Germinal center (tissue), 1 donor: ENCODE data around the gene UBE2M.

Experiments used
- DNase-seq: peaks from one replicate; pipeline ENCODE4 v3.0.0; 2012; ENCODE audit warnings: mixed read lengths, low spot score

Gene UBE2M

DNA sequence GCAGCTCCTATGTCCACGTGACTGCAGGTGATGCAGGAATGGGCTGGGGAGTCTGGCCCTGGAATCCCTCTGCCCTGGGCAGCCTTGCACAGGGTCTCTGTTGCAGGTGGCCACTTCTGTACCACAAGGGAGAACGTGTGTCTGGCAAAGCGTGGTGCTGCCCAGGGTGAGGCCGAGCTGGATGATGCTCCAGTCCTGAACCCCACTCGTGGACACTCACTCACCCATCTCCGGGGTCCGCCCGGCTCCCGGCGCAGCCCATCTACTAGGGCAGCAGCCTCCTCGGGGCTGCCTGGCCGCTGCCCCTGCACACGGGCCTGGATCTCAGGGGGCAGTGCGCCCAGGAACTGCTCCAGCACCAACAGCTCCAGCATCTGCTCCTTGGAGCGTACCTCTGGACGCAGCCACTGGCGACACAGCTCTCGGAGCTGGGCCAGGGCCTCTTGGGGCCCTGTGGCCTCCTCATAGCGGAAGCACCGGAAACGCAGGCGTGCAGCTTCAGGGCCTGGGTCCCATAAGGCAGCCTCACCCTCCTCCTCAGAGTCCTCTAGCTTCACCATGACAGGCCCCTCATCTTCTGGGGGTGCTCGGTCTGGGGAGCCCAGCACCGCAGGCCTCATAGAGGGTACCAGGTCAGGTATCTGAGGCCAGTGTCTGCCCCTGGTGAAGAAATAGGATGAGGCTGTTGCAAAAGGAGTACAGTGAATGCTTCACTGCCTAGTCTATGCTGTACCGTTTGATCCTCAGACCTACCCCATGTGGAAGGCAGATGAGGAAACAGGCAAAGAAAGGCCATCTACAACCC is 12.6 kb upstream of the UBE2M start:
- DNase-seq = no peak

DNA sequence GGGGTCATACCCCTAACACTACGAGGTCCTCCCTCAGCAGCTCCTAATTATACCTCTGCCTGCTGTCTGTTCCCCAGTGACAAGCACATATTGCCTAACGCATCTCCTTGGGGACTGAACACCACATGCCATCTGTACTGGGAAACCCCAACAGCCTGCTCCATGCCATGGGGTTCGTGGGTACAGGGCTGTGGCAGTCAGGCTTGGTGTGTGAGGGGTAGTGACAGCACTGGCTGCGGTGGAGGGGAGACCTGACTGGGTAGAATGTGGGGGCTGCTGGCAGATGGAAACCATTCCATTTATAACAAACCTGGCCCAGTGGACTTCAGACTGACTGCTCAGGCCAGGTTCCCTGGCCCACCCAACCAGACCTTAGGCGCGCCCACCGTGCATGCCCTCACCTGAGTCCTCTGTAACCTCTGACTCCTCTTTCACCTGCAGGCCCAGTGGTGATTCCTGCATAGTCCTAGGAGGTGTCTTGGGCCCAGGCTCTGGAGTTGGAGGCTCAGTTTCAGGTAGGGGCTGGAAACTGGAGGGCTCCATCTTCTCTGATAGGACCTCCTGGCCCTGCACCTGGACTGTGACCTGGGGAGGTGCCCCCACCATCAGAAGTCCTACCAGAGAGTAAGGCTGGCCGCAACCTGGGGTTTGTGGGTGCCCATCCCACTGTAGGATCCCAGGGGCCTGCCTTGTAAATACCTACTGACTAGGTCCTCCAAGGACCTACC is 11.7 kb upstream of the UBE2M start:
- DNase-seq = no peak

DNA sequence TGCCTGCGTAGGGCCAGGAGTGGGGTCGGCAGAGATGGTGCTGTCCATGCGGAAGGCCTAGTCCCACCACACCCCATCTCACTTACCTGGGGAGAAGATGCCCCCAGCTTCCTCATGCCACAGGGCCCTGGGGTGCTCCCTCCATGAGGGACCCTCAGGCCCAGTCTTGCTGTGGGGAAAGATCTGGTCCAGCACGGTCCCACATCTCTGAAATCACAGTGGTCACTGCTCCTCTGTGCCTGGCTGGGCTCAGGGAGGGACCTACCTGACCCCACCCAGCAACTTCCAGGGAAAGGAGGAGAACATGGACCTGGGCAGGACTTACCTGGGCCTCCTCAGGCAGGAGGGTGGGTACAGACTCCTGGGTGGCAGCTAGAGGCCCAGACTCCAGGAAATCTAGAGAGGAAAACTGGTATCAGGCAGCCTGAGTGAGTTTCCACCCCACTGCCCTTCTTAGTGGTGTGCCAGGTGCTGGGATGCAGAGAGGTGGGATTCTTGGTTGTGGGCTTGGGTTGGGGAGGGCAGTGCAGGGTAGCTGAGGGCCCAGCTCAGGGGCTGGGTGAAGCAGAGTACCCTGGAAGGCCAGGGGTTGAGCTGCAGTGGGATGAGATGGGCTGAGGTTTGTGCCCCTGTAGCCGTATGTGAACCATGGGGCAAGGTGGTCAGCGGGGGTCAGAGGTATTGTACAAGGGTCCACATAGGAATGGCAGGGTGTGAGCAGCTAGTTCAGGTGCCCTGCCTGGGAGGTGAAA is 11.0 kb upstream of the UBE2M start:
- no peak for DNase-seq

DNA sequence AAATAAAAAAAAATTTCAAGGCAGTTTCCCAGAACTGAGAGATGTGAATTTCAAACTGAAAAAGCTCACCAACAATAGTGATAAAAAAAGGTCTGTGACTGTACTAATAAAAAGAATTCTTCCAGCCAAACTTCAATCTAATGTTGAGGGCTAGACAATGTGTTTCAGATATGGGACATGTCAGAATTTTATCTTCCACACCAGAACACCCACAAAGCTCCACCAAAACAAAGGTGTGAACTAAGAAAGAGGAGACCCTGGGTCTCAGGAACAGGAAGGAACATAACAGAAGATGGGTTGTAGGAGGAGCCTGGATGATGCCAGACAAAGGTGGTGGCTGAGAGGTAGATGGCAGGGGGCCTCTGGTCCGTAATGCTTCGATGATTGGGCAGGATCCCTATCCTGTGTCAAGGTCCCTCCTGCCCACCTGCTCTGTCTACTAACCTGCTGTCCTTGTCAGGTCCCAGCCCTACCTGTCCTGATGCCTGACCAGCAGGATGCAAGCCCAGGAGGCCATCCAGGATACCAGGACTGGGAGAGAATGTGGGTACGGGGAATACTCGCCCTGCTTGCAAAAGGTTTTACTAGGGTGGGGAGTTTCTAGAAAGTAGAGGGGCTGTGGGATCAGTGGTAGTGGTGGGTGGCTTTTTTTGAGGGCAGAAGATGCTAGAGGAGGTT is 10.2 kb upstream of the UBE2M start:
- no peak for DNase-seq

DNA sequence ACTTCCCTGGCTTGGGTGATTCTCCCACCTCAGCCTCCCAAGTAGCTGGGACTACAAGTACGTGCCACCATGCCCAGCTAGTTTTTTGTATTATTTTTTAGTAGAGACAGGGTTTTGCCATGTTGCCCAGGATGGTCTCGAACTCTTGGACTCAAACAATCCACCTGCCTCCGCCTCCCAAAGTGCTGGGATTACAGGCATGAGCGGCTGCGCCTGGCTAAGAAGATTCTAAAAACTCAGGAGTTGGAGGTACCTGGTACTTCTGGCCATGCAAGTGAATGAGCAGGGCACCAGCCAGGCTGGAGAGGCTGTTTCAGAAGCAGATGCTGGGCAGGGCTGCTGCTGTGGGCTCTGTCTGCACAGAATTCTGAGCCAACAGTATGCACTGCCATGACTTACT is 8.6 kb upstream of the UBE2M start:
- no peak for DNase-seq

DNA sequence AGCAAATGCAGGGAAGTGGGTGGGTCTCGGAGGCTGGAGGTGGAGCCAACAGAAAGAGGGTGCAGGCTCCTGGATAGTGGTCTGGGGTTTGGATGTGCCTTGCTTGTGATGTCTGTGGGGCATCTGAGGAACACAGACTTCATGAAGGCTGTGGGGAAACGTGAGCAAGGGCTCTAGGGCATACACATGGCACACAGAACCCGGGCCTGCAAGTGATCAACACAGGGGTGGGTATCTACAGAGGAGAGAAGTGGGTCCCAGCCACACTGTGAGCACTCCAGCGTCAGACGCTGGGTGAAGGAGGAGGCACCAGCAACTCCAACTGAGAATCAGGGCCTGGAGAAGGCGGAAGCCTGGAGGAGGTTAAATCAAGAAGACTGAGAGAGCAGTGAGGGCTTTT is 5.4 kb upstream of the UBE2M start:
- DNase-seq = no peak

DNA sequence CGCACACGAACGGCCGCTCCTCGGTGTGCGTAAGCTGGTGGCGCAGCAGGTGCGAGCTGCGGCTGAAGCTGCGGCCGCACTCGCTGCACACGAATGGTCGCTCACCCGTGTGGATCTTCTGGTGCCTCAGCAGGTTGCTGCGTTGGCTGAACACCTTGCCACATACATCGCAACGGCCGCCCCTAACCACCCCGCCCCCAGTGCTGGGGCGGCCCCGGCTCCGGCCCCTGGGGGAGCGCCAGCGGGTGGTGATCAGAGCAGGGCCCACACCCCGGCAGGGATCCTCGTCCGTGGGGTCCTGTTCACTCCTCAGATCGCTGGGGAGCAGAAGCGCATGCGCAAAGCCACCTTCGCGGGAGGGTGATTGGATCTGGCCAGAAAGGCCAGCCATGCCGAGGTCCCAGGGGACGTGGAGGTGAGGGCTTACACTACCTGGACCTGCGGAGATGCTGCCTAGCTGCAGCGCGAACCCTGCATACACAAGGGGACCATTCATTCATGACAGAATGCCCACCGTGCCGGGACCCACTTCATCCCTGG is 4.7 kb upstream of the UBE2M start:
- DNase-seq = peak; percentile 69

DNA sequence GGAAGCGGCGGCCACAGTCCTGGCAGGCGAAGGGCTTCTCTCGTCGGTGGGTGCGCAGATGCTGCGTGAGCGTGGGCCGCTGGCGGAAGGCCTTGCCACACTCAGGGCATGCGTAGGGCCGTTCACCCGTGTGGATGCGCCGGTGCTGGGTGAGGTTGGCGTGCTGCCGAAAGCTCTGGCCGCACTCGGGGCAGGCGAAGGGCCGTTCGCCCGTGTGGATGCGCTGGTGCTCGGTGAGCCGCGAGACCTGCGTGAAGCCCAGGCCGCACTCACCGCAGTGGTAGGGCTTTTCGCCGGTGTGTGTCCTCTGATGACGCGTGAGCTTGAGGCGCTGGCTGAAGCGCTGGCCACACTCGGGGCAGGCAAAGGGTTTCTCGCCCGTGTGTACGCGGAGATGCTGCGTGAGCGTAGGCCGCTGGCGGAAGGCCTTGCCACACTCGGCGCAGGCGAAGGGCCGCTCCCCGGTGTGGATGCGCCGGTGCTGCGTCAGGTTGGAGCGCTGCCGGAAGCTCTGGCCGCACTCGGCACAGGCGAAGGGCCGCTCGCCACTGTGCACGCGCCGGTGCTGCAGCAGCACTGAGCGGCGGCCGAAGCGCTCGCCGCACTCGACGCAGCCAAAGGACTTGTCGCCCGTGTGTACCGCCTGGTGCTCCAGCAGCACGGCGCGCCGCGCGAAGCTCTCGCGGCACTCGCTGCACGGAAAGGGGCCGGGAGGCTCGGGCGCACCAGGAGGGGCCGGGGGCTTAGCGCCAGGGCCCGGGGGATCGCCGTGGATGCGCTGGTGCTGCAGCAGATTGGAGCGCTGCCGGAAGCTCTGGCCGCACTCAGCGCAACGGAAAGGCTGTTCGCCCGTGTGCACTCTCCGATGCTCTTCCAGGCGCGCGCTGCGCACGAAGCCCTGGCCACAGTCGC is 4.0 kb upstream of the UBE2M start:
- no peak for DNase-seq

DNA sequence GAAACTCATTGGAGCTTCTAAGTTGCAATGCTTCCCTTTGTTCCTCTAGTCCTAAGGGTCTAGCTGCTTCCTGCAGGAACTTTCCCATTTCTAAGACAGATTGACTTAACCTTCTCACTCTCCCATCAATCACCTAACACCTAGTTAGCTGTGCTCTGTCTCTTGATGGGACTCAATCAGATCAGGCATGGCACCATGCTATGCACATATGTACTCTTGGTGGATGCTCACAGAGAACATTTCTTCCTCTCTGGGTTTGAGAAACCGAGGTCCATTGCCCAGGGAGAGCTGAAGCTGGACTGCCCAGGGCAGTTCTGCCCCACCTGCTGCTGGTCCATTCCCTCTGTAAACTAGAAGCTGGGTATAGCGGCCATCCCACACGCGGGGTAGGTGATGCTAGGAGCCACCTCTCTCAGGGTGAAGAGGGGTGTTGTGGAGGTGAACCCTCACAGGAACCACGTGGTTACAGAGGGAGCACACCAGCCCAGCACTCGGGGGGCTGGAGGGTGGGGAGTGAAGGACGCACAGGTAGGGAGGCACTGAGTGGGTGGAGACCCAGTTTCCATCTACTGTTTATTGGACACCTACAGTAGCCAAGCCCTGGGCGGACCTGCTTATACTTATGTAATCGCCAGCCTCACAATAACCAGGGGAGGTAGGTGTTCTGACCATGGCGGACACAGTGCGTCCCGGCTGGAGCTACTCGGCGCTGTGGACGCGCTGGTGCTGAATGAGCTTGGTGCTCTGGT is 3.1 kb upstream of the UBE2M start:
- DNase-seq = no peak

DNA sequence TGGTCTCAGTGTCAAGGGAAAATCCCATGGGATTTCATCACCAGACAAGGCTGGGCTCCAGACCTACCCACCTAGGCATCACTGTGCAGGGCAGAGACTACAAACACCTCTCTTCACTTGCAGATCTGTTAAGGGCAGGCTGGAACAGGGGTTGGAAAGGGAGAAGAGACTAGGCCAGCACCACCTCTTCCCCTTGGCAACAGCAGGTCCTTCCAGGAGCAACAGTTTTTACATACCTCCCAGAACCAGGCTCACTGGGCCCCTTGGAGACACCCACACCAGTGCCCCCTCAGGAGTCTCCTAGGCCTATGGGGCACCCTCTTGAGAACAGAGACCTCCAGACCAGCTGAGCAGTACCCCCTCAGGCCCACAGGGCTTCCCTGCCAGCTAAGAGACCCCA is 2.5 kb upstream of the UBE2M start:
- no peak for DNase-seq

DNA sequence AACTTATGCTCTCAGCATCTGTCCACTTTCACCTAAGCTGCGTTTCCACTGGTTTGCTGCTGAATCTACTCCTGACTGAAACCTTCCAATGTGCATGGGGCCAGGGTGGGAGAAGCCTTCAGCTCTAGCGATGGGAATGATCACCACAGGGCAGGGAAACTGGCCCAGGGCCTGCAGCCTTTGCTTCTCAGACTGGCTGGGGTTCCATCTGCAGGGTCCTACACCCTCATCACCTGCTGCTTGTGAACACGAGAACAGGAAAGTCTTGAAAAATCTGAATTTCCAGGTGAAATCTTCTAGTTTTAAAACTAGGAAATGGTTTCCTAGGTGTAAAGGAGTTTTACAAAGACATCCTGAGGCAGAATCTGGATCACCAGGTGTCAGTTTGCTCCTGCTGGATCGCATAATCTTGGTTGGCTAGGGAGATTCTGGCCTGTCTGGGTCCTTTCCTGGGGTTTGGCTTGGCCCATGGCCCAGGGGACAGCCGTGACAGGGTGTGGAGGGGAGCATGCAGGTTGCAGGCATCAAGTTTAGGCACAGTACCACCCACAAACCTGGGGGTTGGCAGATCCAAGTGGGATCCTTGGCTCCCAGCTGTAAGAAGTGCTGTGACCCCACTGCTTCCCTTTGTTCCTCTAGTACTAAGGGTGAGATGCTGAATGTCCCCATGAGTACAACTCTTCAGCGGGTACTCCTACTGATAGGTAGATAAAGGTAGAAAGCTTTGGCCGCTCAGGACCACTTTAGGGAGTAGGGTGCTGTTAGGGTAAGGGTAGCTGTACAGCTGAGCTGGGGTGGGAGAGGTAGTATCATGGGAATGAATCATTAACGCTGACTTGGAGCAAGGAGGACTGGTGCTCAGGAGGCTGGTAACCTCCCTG is 1.8 kb upstream of the UBE2M start:
- DNase-seq = no peak

DNA sequence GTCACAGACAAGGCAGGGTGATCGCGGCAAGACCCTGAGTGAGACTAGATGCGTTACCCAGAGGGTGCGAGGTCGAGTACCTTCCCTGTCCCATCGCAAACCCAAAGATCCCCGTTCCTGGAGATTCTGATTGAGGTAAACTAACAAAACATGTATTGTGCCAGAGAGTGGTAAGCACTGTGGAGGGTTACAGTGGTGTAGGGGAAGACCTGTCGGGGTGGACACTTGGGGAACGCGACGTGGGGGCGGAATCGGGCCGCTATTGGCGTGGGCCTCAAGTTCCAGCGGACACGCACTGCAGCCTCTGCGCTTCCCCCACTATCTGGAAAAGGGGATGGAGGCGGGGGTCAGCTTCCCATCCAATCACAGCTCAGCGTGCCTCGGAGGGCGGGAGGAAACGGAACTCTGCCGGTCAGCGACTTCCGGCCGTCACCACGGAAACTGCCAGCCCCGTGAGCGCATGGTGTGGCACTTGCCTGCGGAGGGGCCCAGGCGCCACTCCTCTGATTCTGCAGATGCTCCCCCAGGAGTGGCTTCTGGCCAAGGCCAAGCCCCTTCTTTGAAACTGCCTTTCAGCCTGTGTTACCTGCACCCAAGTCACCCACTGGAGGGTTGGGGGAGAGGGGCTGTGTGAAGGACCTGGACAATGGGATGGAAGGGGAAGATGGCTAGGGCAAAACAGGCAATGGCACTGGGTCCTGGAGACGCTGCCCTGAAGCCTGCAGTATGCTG is 1.0 kb upstream of the UBE2M start:
- DNase-seq = peak; percentile 77

DNA sequence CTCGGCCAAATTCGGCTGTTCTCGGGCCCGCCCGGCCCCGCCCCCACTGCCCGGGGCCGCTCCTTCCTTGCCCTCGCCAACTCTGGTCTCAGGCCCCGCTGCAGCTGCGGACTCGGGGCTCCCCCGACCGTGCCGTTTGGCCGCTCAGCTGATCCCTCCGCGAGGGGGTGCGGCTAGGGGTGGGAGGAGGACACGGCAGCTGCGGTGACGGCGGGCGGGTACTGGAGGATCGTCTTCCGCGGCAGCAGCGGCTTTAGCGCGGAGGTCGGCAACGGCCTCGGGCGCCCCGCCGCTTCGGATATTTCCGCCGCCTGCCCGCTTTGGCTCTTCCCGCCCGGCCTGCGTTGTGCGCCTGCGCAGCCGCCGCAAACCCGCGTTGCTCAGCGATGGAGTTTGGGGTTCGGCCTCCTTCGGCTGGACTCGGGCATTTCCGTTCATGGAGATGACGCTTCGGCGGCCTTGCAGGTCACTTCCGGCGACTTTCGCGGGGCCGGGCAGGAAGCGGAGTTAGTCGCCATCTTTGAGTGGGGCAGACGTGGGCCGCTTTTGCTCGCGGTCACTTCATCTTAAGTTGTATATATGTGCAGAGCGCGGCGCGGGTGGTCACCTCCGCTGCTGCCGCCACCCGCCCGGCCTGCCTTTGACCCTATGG is 338 bp upstream of the UBE2M start:
- peak; percentile 94 for DNase-seq

DNA sequence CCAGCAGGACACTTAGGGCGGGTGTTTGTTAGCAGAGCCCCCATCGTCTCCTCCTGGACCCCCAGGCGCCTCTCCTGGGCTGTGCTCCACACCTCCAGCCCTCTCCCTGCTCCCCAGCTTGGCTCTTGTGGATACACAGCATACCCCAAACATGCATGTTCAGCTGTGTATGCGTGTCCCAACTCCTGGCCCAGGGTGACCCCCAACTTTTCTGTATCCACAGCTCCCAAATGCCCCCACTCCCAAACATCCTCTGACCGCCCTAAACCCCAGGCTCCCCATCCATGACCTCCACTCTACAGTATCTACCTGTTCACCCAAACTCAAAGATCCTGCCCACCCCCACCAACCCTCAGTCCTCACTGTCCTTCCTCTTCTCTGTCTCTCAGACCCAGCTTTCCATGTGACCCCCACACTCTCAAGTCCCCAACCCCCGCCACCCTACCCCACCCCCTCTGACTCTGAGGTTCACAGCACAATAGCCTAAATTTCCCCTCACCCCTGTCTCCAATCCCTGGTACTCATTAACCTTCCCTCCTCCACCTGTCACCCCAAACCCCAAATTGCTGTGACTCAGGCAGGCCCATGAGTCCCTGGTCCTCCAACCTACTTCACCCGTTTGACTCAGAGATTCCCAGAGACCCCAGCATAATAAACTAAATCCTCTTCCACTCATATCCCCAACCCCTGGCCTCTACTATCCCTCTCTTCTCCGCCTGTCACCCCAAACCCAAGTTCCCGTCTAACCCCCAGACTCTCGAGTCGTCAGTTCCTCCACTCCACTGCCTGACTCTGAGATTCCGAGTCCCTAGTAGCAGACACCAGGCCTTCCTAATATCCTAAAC is 968 bp downstream of the UBE2M start:
- no peak for DNase-seq

DNA sequence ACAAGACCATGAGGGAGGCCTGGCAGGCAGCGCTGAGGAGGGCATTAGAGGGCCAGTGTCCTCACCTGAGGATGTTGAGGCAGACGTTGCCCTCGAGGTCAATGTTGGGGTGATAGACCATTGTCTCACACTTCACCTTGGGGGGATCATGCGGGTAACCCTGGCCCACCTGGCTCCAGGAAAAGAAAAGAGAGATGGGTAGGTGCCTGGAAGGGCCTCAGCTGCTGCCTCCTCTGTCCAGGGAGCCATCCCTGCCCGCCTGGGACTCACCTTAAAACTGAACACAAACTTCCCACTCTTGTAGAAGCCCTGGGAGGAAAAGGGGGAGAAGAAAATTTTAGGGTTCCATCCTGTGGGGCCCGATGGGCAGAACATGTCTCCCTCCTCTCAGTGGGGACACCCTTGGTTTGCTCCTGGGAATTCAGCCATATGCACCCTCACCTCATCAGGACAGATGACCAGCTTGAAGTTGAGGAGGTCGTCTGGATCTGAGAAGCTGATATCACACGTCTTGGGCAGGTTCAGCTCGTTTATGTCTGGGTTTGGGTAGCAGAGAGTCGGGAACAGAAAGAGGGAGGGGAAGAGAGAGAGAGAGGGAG is 1.7 kb downstream of the UBE2M start:
- no peak for DNase-seq

DNA sequence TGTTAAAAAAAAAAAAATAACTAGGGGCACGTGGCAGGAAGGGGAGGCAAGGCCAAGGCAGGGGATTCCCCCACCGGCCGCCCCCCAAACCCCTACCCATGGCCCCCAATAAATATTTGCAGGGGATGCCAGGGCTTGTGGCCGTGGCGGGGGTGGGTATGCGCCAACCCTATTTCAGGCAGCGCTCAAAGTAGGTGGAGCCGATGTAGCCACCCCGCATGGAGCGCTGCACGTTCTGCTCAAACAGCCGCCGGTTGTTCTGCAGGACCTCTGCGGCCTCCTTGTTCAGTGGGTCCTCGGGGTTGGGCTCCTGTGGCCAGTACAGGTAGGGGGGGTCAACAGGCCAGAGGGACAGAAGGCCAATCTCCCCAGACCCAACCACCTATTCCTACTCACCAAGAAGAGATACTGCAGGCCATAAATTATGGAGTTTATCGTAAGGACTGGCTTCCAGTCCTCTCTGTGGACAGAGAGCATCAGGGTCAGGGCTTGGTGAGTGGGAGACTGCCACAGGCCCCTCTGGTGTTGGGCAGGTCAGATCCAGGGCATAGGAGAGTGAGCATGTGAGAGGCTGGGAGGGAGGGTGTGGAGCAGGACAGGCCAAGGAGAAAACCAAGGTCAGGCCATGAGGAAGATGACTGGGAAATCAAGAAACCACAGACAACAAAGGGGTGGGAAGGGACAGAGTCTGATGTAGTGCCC is 2.3 kb downstream of the UBE2M start:
- no peak for DNase-seq
